SK-N-SH treated with all-trans-retinoic acid at 6 μM for 48 hours (cell line): ENCODE measurements around the gene CLDN5.

Experiments
- ATAC-seq: fragments of 200-7000 bp; cut with Tn5 transposase; 3 replicates; pipeline ENCODE4 v1.9.1; 2020; ENCODE audit warnings: mild to moderate bottlenecking, moderate library complexity
- ARNTL ChIP-seq: fragments of 450-650 bp; formaldehyde crosslinking; IDR thresholded peaks from 2 replicates; pipeline ENCODE4 v1.5.0; 2020; ENCODE audit warnings: low read depth, mild to moderate bottlenecking, moderate library complexity, borderline replicate concordance
- CSDC2 ChIP-seq: fragments of 250-450 bp; sonication (Bioruptor Pico); IDR thresholded peaks from 2 replicates; pipeline ENCODE4 v1.5.0; 2020; ENCODE audit warnings: mild to moderate bottlenecking, moderate library complexity
- ESRRG ChIP-seq: fragments of 250-450 bp; sonication (Bioruptor Pico); IDR thresholded peaks from 2 replicates; pipeline ENCODE4 v1.6.1; 2021; ENCODE audit warnings: mild to moderate bottlenecking
- GLIS3 ChIP-seq: fragments of 250-450 bp; sonication (Bioruptor Pico); IDR thresholded peaks from 2 replicates; pipeline ENCODE4 v1.5.0; 2020; ENCODE audit warnings: mild to moderate bottlenecking, moderate library complexity
- ISL1 ChIP-seq: fragments of 250-450 bp; sonication (Bioruptor Pico); IDR thresholded peaks from 2 replicates; pipeline ENCODE4 v2.1.2; 2022; ENCODE audit warnings: mild to moderate bottlenecking, moderate library complexity
- OSR1 ChIP-seq: fragments of 250-450 bp; sonication (Bioruptor Pico); IDR thresholded peaks from 2 replicates; pipeline ENCODE4 v1.8.0; 2022; ENCODE audit warnings: moderate library complexity, mild to moderate bottlenecking, inconsistent platforms
- PPARA ChIP-seq: fragments of 250-450 bp; sonication (Bioruptor Pico); IDR thresholded peaks from 2 replicates; pipeline ENCODE4 v1.5.0; 2020; ENCODE audit warnings: mild to moderate bottlenecking, borderline replicate concordance
- SNAI2 ChIP-seq: fragments of 250-450 bp; sonication (Bioruptor Pico); IDR thresholded peaks from 2 replicates; pipeline ENCODE4 v1.5.0; 2020; ENCODE audit warnings: mild to moderate bottlenecking, moderate library complexity
- TCF4 ChIP-seq: fragments of 250-450 bp; sonication (Bioruptor Pico); IDR thresholded peaks from 2 replicates; pipeline ENCODE4 v1.8.0; 2021; ENCODE audit warnings: mild to moderate bottlenecking, moderate library complexity, borderline replicate concordance
- TOX ChIP-seq: fragments of 250-450 bp; sonication (Bioruptor Pico); IDR thresholded peaks from 2 replicates; pipeline ENCODE4 v1.8.0; 2021; ENCODE audit warnings: mild to moderate bottlenecking, moderate library complexity, borderline replicate concordance
- TSHZ2 ChIP-seq: fragments of 250-450 bp; sonication (Bioruptor Pico); IDR thresholded peaks from 2 replicates; pipeline ENCODE4 v1.5.0; 2020; ENCODE audit warnings: mild to moderate bottlenecking, moderate library complexity
- ZC3H10 ChIP-seq: fragments of 250-450 bp; sonication (Bioruptor Pico); IDR thresholded peaks from 2 replicates; pipeline ENCODE4 v1.5.1; 2021; ENCODE audit warnings: mild to moderate bottlenecking, moderate library complexity
- ZFP3 ChIP-seq: fragments of 250-450 bp; sonication (Bioruptor Pico); IDR thresholded peaks from 2 replicates; pipeline ENCODE4 v1.5.0; 2020; ENCODE audit warnings: mild to moderate bottlenecking, moderate library complexity
- ZNF565 ChIP-seq: fragments of 450-650 bp; formaldehyde crosslinking; conservative IDR thresholded peaks from 2 replicates; pipeline ENCODE4 v1.5.0; 2020; ENCODE audit warnings: low read depth, mild to moderate bottlenecking, moderate library complexity
- ZNF70 ChIP-seq: fragments of 450-650 bp; formaldehyde crosslinking; IDR thresholded peaks from 2 replicates; pipeline ENCODE4 v1.5.0; 2020; ENCODE audit warnings: mild to moderate bottlenecking, moderate library complexity
- ZNF8 ChIP-seq: fragments of 450-650 bp; formaldehyde crosslinking; IDR thresholded peaks from 2 replicates; pipeline ENCODE4 v1.5.0; 2020; ENCODE audit warnings: mild to moderate bottlenecking, moderate library complexity
- TF ChIP-seq, protein P1 (sequence below): fragments of 250-450 bp; sonication (Bioruptor Pico); IDR thresholded peaks from 2 replicates; pipeline ENCODE4 v1.8.0; 2020; ENCODE audit warnings: mild to moderate bottlenecking, moderate library complexity, borderline replicate concordance
- TF ChIP-seq, protein P2 (sequence below): fragments of 250-450 bp; sonication (Bioruptor Pico); IDR thresholded peaks from 2 replicates; pipeline ENCODE4 v1.8.0; 2021; ENCODE audit warnings: low read depth, mild to moderate bottlenecking, moderate library complexity, borderline replicate concordance
- TF ChIP-seq, protein P3 (sequence below): fragments of 250-450 bp; sonication (Bioruptor Pico); IDR thresholded peaks from 2 replicates; pipeline ENCODE4 v1.5.1; 2020; ENCODE audit warnings: low read depth, mild to moderate bottlenecking, moderate library complexity

The CLDN5 gene

GRCh38 chr22:19567157-19568009 lies 43.2 kb upstream of the CLDN5 start:
- TF ChIP-seq GLIS3 (CRISPR knock-in tag) (no peak), ZNF565 (CRISPR knock-in tag) (no peak), SNAI2 (CRISPR knock-in tag) (no peak), ZC3H10 (CRISPR knock-in tag) (no peak), CSDC2 (CRISPR knock-in tag) (no peak), ESRRG (CRISPR knock-in tag) (no peak), ZFP3 (CRISPR knock-in tag) (no peak), TSHZ2 (CRISPR knock-in tag) (no peak), ARNTL (CRISPR knock-in tag) (no peak), ISL1 (CRISPR knock-in tag) (no peak), ZNF8 (CRISPR knock-in tag) (no peak), ZNF70 (CRISPR knock-in tag) (no peak)
- TF ChIP-seq, protein P1, sequence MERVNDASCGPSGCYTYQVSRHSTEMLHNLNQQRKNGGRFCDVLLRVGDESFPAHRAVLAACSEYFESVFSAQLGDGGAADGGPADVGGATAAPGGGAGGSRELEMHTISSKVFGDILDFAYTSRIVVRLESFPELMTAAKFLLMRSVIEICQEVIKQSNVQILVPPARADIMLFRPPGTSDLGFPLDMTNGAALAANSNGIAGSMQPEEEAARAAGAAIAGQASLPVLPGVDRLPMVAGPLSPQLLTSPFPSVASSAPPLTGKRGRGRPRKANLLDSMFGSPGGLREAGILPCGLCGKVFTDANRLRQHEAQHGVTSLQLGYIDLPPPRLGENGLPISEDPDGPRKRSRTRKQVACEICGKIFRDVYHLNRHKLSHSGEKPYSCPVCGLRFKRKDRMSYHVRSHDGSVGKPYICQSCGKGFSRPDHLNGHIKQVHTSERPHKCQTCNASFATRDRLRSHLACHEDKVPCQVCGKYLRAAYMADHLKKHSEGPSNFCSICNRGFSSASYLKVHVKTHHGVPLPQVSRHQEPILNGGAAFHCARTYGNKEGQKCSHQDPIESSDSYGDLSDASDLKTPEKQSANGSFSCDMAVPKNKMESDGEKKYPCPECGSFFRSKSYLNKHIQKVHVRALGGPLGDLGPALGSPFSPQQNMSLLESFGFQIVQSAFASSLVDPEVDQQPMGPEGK, result no peak
- TF ChIP-seq, protein P2, sequence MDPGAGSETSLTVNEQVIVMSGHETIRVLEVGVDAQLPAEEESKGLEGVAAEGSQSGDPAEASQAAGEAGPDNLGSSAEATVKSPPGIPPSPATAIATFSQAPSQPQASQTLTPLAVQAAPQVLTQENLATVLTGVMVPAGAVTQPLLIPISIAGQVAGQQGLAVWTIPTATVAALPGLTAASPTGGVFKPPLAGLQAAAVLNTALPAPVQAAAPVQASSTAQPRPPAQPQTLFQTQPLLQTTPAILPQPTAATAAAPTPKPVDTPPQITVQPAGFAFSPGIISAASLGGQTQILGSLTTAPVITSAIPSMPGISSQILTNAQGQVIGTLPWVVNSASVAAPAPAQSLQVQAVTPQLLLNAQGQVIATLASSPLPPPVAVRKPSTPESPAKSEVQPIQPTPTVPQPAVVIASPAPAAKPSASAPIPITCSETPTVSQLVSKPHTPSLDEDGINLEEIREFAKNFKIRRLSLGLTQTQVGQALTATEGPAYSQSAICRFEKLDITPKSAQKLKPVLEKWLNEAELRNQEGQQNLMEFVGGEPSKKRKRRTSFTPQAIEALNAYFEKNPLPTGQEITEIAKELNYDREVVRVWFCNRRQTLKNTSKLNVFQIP (CRISPR knock-in tag), result no peak
- no peak for ATAC-seq

- TF ChIP-seq, protein P3, sequence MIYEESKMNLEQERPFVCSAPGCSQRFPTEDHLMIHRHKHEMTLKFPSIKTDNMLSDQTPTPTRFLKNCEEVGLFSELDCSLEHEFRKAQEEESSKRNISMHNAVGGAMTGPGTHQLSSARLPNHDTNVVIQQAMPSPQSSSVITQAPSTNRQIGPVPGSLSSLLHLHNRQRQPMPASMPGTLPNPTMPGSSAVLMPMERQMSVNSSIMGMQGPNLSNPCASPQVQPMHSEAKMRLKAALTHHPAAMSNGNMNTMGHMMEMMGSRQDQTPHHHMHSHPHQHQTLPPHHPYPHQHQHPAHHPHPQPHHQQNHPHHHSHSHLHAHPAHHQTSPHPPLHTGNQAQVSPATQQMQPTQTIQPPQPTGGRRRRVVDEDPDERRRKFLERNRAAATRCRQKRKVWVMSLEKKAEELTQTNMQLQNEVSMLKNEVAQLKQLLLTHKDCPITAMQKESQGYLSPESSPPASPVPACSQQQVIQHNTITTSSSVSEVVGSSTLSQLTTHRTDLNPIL, result no peak
- TF ChIP-seq TCF4, result no peak
- TF ChIP-seq OSR1, result no peak
- TF ChIP-seq TOX, result no peak
- TF ChIP-seq, protein P2 (CRISPR knock-in tag), result no peak
- no peak for TF ChIP-seq SNAI2 (CRISPR knock-in tag)
- TF ChIP-seq PPARA (CRISPR knock-in tag), result no peak
- TF ChIP-seq TSHZ2 (CRISPR knock-in tag), result no peak
- no peak for ATAC-seq
These were observed 42.3 kb upstream of the CLDN5 start for GRCh38 chr22:19566279-19567156.
